HEK293T (cell line): ENCODE results near the gene MCM10.

Experiments
- BHLHE40 ChIP-seq: fragments of 450-650 bp; IDR thresholded peaks from 2 replicates; pipeline ENCODE4 v1.6.1; 2016; ENCODE audit warnings: mild to moderate bottlenecking, moderate library complexity, borderline replicate concordance
- FOXA1 ChIP-seq: fragments of 450-650 bp; IDR thresholded peaks from 2 replicates; pipeline ENCODE4 v1.6.1; 2016; ENCODE audit warnings: mild to moderate bottlenecking
- FOXM1 ChIP-seq: fragments of 450-650 bp; IDR thresholded peaks from 2 replicates; pipeline ENCODE4 v1.6.1; 2017; ENCODE audit warnings: mild to moderate bottlenecking, borderline replicate concordance
- SP1 ChIP-seq: fragments of 450-650 bp; IDR thresholded peaks from 2 replicates; pipeline ENCODE4 v1.6.1; 2017
- SUZ12 ChIP-seq: fragments of 450-650 bp; IDR thresholded peaks from 2 replicates; pipeline ENCODE4 v1.6.1; 2016; ENCODE audit warnings: mild to moderate bottlenecking

DNA sequence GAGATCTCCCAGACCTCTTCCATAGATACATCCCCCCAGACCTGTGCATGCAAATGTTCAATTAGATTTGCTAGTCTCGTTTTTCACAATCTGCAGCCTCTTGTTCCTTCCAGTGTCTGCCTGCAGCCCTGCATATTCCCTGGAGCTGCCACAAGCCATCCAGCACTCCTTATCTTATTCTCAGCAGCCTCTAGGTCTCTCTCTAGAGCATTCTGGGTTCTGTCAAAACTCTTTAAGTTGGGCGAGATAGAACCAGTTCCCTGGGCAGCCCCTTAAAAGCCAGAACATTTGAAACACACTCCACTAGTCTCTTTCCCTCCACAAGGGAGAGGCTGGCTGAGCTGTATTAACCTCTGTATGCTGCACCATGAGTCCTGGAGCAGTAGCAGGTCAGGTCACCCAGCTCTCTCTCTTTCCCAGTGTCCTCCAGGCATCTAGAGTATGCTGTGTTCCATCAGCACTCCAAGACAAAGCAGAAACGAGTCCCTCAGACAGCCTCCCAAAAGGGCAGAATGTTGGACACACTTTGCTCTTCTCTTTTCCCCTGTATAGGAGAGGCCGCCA is 20.6 kb upstream of the MCM10 start:
- TF ChIP-seq FOXA1 (no peak), SP1 (no peak), FOXM1 (no peak), BHLHE40 (no peak), SUZ12 (no peak)
